Measurements from ENCODE around the gene MRPS18B.

Gene MRPS18B

DNA sequence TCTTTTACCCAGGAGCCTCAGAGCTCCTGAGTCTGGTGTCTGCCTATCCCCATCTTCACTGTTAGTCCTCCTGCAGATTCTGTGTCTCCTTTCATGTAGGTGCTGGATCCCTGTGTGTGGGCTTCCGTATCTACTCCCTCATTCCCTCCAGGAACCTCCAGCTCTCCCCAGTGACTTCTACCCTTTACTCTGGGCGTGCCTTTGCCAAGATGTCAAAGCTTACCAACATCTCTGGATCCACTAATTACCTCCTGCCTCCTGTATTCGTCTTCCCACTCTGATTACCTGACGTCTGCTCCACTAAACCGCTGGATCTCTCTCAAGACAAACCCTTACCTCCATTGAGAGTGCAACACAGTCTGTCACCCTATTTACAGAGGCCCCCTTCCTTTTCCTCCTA is 27.1 kb downstream of the MRPS18B start:
- TF ChIP-seq, protein P1, sequence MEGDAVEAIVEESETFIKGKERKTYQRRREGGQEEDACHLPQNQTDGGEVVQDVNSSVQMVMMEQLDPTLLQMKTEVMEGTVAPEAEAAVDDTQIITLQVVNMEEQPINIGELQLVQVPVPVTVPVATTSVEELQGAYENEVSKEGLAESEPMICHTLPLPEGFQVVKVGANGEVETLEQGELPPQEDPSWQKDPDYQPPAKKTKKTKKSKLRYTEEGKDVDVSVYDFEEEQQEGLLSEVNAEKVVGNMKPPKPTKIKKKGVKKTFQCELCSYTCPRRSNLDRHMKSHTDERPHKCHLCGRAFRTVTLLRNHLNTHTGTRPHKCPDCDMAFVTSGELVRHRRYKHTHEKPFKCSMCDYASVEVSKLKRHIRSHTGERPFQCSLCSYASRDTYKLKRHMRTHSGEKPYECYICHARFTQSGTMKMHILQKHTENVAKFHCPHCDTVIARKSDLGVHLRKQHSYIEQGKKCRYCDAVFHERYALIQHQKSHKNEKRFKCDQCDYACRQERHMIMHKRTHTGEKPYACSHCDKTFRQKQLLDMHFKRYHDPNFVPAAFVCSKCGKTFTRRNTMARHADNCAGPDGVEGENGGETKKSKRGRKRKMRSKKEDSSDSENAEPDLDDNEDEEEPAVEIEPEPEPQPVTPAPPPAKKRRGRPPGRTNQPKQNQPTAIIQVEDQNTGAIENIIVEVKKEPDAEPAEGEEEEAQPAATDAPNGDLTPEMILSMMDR (conservative IDR thresholded peaks at IDR 0.05) = no peak
- H3K27ac ChIP-seq = no peak overlapping the region

DNA sequence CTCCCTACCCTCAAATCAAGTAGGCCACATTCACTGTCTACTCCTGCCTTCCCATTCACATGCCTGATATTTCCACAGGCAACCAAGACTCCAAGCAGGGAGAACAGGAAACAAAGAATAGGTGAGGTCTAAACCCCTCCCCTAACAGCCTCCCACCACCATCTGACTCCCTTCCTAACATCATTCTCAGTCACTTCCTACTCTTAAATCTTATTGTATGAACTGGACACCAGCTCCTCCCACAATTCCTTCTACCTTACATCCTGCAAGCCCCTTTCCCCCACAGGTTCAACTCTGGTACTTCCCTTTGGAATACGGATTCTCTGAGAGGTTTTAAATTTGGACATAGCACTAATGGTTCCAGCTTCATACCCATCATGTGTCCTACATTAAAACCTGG is 28.3 kb downstream of the MRPS18B start:
- TF ChIP-seq, protein P1 (conservative IDR thresholded peaks at IDR 0.05) = no peak
- H3K27ac ChIP-seq = peak overlapping the region; percentile 94; the same call in 1 of the 2 replicates

DNA sequence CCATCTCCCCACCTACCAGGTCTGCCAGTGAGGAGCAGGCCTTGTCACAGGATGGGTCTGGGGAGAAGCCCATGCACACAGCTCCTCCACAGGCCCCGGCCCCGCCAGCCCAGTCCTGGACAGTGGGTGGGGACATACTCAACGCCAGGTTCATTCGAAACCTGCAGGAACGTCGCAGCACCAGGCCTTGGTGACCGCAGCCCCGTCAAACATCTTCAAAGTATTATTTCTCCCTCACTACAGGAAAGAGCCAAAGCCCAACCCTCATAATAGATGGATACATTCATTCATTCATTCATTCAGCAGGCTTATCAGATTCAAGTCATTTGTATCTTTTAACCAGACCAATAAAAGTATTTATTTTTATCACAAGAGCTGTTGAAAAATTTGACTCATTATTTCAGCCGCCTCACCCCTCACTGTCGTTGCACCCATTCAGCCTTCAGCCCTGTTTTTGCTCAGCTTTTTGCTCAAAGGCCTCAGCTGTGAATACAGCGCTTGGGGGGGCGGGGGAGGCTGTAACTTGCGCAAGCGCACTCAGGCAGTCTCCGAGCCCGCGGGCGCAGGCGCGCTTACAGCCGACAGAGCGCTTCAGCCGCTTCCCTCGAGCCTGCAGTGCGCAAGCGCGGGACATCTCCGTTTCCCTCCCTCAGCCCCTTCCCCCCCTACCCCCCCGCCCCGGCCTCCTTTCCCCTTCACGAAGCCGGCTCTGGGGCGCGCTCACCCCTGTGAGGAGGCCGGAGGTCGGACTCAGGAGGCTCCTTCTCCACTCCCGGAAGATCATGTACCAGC is 29.0 kb downstream of the MRPS18B start, which contains the start of gene C6orf136:
C6orf136 (plus strand) TSS at position 684 of the 792 bp plus-strand sequence; CDS start at position 783, 99 bp downstream.
- peak within 1 kb of the TSS; percentile 94 for H3K27ac ChIP-seq
- TF ChIP-seq, protein P1 (conservative IDR thresholded peaks at IDR 0.05) = no peak

DNA sequence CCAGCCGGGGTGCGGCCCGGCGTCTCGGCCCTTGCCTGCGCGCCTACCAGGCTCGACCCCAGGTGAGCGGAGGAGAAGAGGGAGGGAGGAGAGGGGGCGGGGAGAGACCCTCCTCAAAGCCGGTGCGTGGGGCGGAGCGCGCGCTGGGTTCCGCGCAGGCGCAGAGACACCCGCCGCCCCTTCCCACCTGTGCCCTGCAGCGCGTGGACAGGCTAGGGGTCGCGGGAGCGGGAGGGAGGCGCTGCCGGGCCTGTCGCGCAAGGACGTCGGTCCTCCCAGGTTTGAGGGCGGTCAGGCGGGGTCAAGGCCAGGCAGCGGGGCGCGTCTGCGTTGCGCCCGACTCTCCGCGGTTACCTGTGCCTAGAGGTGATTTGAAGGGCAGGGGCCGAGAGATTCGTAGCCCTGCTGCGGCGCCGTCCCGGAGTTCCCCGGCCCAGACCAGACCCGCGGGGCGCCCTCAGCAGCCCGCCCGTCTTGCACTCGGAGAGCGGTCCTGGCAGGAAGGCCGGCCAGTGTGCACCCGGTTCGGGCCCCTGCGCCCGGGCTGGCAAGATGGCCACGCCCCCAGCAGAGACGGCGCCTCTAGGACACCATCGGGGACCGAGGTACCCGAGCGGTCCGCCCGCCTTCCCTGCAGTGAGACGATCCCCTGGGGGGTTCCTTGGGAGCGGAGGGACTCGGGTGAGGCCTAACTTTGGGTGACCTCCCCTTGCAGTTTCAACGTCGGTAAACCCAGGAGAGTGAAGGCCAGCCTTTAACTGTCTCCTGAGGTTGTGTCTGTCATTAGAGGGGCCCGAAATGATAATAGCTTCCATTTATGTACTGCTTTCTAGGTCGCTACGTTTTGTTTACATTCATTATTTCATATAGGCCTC is 29.8 kb downstream of the MRPS18B start:
- TF ChIP-seq, protein P1 (conservative IDR thresholded peaks at IDR 0.05) = no peak
- H3K27ac ChIP-seq = peak overlapping the region; percentile 94

DNA sequence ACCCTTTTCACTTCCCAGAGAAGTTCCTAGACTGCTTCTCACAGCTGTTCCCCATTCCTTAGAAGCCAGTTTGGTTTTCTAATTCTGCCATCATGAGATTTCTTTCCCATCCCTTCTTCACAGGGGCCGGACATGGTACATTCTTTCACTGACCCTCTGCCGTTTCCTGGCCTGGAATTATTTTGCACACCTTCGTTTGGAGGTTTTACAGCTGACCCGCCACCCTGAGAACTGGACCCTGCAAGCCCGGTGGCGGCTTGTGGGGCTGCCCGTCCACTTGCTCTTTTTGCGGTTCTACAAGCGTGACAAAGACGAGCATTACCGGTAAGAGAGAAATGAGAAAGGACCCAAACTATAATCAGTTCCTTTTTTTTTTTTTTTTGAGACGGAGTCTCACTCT is 33.5 kb downstream of the MRPS18B start:
- TF ChIP-seq, protein P1 (conservative IDR thresholded peaks at IDR 0.05) = no peak
- no peak overlapping the region for H3K27ac ChIP-seq

DNA sequence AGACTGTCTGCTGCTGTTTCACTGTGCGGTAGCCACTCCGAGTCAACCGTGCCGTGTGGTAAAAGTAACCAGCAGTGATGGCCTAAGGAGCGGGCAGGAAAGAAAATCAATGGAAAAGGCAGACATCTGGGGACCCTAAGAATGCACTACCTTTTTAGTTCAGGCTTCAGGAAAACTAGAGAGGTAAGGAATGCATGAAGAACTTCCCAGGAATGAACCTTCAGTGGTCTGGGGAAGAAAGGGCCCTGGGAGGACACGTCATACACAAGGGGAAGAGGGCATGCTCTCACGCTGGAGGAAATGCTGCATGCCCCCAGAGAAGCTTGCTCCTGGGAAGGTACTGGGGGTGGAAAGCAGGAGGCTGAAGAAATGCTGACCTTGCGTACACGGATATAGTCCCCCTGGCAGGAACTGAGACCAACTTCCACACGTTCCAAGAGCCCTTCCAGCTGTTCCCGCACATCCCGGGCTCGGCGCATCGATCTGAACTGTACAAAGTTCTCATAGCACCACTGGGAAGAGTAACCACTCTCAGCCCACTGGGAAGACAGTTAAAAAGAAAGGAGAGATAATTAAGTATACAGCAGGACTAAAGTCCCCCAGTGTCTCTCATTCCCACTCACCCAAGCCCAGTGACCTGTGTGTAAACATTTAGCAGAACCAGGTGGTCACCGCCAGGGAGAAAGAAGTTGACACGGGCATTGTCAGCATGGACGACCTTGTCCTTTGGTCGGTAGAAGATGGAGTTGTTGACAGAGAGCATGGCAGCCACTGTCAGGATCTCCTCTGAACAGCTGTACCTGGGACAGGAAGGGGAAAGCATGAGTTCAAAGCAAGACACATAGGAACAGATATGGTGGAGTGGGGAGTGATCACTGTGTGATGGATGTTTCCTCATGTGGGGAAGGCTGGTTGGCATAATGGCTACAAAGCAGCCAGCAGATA is 37.4 kb downstream of the MRPS18B start:
- TF ChIP-seq, protein P1 (conservative IDR thresholded peaks at IDR 0.05) = no peak
- no peak overlapping the region for H3K27ac ChIP-seq

Measured in VCaP (cell line).